ENCODE results near the gene TMEM41A.

TMEM41A gene

GRCh38 chr3:185528532-185528931, 29.7 kb upstream of the TMEM41A start:
- no peak for TF ChIP-seq CTCF (conservative IDR thresholded peaks at IDR 0.05)
- TF ChIP-seq ZFX (IDR thresholded peaks at IDR 0.05) = no peak
- no peak overlapping the region for H3K27ac ChIP-seq

GRCh38 chr3:185527364-185527763, 28.5 kb upstream of the TMEM41A start:
- TF ChIP-seq ZFX (IDR thresholded peaks at IDR 0.05) (no peak), CTCF (conservative IDR thresholded peaks at IDR 0.05) (no peak)

GRCh38 chr3:185526349-185526951, 27.6 kb upstream of the TMEM41A start:
- H3K27ac ChIP-seq = no peak overlapping the region
- TF ChIP-seq CTCF (conservative IDR thresholded peaks at IDR 0.05) (no peak), ZFX (IDR thresholded peaks at IDR 0.05) (no peak)

More at GRCh38 chr3:185527364-185527763, 28.5 kb upstream of the TMEM41A start:
- H3K27ac ChIP-seq = no peak overlapping the region; the same call in 1 of the 2 replicates

- no peak for TF ChIP-seq ZFX (IDR thresholded peaks at IDR 0.05)
- TF ChIP-seq CTCF (conservative IDR thresholded peaks at IDR 0.05) = no peak
- no peak overlapping the region for H3K27ac ChIP-seq
Measured at GRCh38 chr3:185521349-185522138, 22.7 kb upstream of the TMEM41A start.

- TF ChIP-seq CTCF (conservative IDR thresholded peaks at IDR 0.05) = no peak
- no peak for TF ChIP-seq ZFX (IDR thresholded peaks at IDR 0.05)
- no peak overlapping the region for H3K27ac ChIP-seq
Measured at GRCh38 chr3:185519021-185519420, 20.2 kb upstream of the TMEM41A start.

- no peak overlapping the region for H3K27ac ChIP-seq
- TF ChIP-seq CTCF (conservative IDR thresholded peaks at IDR 0.05) (no peak), ZFX (IDR thresholded peaks at IDR 0.05) (no peak)
Measured at GRCh38 chr3:185517387-185518130, 18.7 kb upstream of the TMEM41A start.

- TF ChIP-seq ZFX (IDR thresholded peaks at IDR 0.05) (no peak), CTCF (conservative IDR thresholded peaks at IDR 0.05) (no peak)
- H3K27ac ChIP-seq = no peak overlapping the region
Measured at GRCh38 chr3:185511711-185512110, 12.9 kb upstream of the TMEM41A start.
